HFFc6 (cell line): ENCODE results near the gene CHFR. TPM values are rescaled to one million over a fixed set of nuclear protein-coding genes. Genes with fewer than 3 reads are reported as not detected.
A peak's percentile ranks its signal among the peaks of the same experiment; 100 is the strongest.
"Not testable (repeated sequence)": the region's sequence is repeated elsewhere in the genome, so short reads cannot be mapped to it uniquely, and the experiment has no call there.

Source experiments
- DNase-seq: peaks from one replicate; pipeline ENCODE4 v3.0.0-alpha.2; 2018
- H3K27ac Mint-ChIP-seq: 2 replicates; pipeline ENCODE4 v1.8.0; 2020; ENCODE audit warnings: mild to moderate bottlenecking, mixed read lengths
- H3K27me3 Mint-ChIP-seq: 2 replicates; pipeline ENCODE4 v1.8.0; 2021; ENCODE audit warnings: mild to moderate bottlenecking, moderate library complexity, mixed read lengths; ENCODE audit not compliant: insufficient read depth
- H3K36me3 Mint-ChIP-seq: 2 replicates; pipeline ENCODE4 v1.8.0; 2021; ENCODE audit warnings: low read depth, mixed read lengths
- H3K4me1 Mint-ChIP-seq: 2 replicates; pipeline ENCODE4 v1.8.0; 2020; ENCODE audit warnings: low read depth, mixed read lengths
- H3K4me3 Mint-ChIP-seq: 2 replicates; pipeline ENCODE4 v1.8.0; 2020; ENCODE audit warnings: mild to moderate bottlenecking, moderate library complexity, mixed read lengths
- H3K9me3 Mint-ChIP-seq: 2 replicates; pipeline ENCODE4 v1.8.0; 2020; ENCODE audit warnings: mild to moderate bottlenecking, mixed read lengths
- CTCF ChIP-seq: fragments of 200-600 bp; sonication (generic); IDR thresholded peaks from 2 replicates; pipeline ENCODE4 v1.5.0; 2021; ENCODE audit warnings: antibody characterized with exemption, mild to moderate bottlenecking
- total RNA-seq, 6 experiments: library from RNA; stranded (reverse); fragmentation: NEBNext Ultra II Directional; extraction: Animal tissue kit (Norgen Biotek cat#: 25700); gene quantifications; 2 replicates in 1 of 6; 3 replicates in 5 of 6; pipeline ENCODE4 v1.2.3, GENCODE V29; 2021

CHFR gene
- total RNA-seq, 6 experiments from 2014 or later = 23.1 to 30.0 (median 26.2) TPM

- Mint-ChIP-seq H3K36me3 (peaks cover 55% of the 10 kb centered on the region), H3K4me1 (peaks cover 5% of the 10 kb centered on the region; the same call in 1 of the 2 replicates), H3K4me3 (peak overlapping the region; percentile 50), H3K9me3 (peaks cover 57% of the 10 kb centered on the region), H3K27me3 (no peaks in the 10 kb centered on the region; the same call in 1 of the 2 replicates), H3K27ac (no peak overlapping the region)
- no peak for DNase-seq
- no peak for TF ChIP-seq CTCF
These were observed 1.4 kb upstream of the CHFR start for GRCh38 chr12:132888852-132889251.

- Mint-ChIP-seq H3K36me3 (peaks cover 72% of the 10 kb centered on the region), H3K4me3 (peak overlapping the region; percentile 98), H3K9me3 (peaks cover 61% of the 10 kb centered on the region), H3K27me3 (no peaks in the 10 kb centered on the region; the same call in 1 of the 2 replicates), H3K27ac (peak overlapping the region; percentile 100), H3K4me1 (peaks cover 11% of the 10 kb centered on the region)
- DNase-seq = no peak
- TF ChIP-seq CTCF = no peak
These were observed 602 bp downstream of the CHFR start for GRCh38 chr12:132886529-132887477.

- peaks cover 22% of the 10 kb centered on the region for H3K9me3 Mint-ChIP-seq
- peaks cover 55% of the 10 kb centered on the region for H3K36me3 Mint-ChIP-seq
- no peak for TF ChIP-seq CTCF
- DNase-seq = peak; percentile 53
- peaks cover 7% of the 10 kb centered on the region for H3K4me1 Mint-ChIP-seq
- H3K27ac Mint-ChIP-seq = peak overlapping the region; percentile 42; the same call in 1 of the 2 replicates
- H3K4me3 Mint-ChIP-seq = no peak overlapping the region
- H3K27me3 Mint-ChIP-seq = no peaks in the 10 kb centered on the region; the same call in 1 of the 2 replicates
These were observed 5.6 kb downstream of the CHFR start for GRCh38 chr12:132881818-132882217.

GRCh38 chr12:132874620-132875019 is 12.8 kb downstream of the CHFR start:
- not testable (repeated sequence) for H3K4me1 Mint-ChIP-seq, DNase-seq, H3K27ac Mint-ChIP-seq, H3K9me3 Mint-ChIP-seq, H3K4me3 Mint-ChIP-seq, H3K27me3 Mint-ChIP-seq
- peaks cover 37% of the 10 kb centered on the region for H3K36me3 Mint-ChIP-seq

GRCh38 chr12:132874175-132874574 is 13.2 kb downstream of the CHFR start:
- Mint-ChIP-seq H3K4me1 (no peaks in the 10 kb centered on the region), H3K36me3 (peaks cover 41% of the 10 kb centered on the region), H3K27me3 (peaks cover 3% of the 10 kb centered on the region; the same call in 1 of the 2 replicates), H3K9me3 (no peaks in the 10 kb centered on the region), H3K27ac (no peak overlapping the region), H3K4me3 (no peak overlapping the region)
- no peak for TF ChIP-seq CTCF
- DNase-seq = no peak

GRCh38 chr12:132873724-132874123 is 13.7 kb downstream of the CHFR start:
- Mint-ChIP-seq H3K36me3 (peaks cover 42% of the 10 kb centered on the region), H3K27me3 (peaks cover 3% of the 10 kb centered on the region; the same call in 1 of the 2 replicates)

More at GRCh38 chr12:132873724-132874123, 13.7 kb downstream of the CHFR start:
- TF ChIP-seq CTCF = no peak
- Mint-ChIP-seq H3K27ac (no peak overlapping the region), H3K9me3 (no peaks in the 10 kb centered on the region), H3K4me3 (no peak overlapping the region), H3K4me1 (no peaks in the 10 kb centered on the region)
- DNase-seq = no peak
